ENCODE data around the gene APOD. TPM values are rescaled to one million over a fixed set of nuclear protein-coding genes. Genes with fewer than 3 reads are reported as not detected.

Gene APOD
- total RNA-seq, 1 experiment from 2014 or later, result not detected

DNA sequence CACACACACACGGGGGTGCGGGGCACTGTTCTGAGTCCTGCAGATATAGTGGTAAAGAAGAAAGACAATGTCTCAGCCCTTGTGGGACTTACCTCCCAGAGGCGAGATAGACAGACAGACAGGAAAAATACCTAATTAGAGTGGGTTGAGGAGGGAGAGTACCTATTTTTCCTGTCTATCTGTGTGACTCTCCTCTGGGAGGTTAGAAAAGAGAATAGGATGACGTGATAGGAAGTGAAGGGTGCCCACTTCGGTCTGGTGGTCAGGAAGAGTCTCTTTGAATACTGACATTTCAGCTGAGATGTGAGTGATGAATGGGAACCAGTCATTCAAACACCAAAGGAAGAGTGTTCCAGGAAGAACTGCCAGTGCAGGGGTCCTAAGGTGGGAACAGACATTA, 4.1 kb upstream of the APOD start:
- intact Hi-C loops (cut with micrococcal nuclease; ENCODE audit: unreplicated experiment), result no loop called here
- H3K4me1 ChIP-seq (ENCODE audit: insufficient read depth, low read length, poor library complexity, severe bottlenecking), result peaks cover 7% of the 10 kb centered on the region
- H3K4me3 ChIP-seq (ENCODE audit: low read depth, low read length, poor library complexity, severe bottlenecking), result no peak overlapping the region
- TF ChIP-seq CTCF (conservative IDR thresholded peaks at IDR 0.05; ENCODE audit: low read depth, low read length) (no peak), EZH2 (IDR thresholded peaks at IDR 0.05; ENCODE audit: borderline replicate concordance, low read depth, low read length, poor library complexity, severe bottlenecking) (no peak)
- no peak for DNase-seq (ENCODE audit: low spot score)
- no peaks in the 10 kb centered on the region for H3K36me3 ChIP-seq (ENCODE audit: insufficient read depth, low read length, poor library complexity, severe bottlenecking)
- H3K27me3 ChIP-seq (replicated peaks; ENCODE audit: insufficient read depth, low read depth, low read length, poor library complexity), result no peaks in the 10 kb centered on the region
- ChIA-PET CTCF (no interaction called here), POLR2A (ENCODE audit: low non-redundant PET) (no interaction called here)
- BruUV-seq (replicated peaks), result no TSS peak
- H3K9me3 ChIP-seq (ENCODE audit: low read depth, low read length, poor library complexity, severe bottlenecking), result peaks cover 3% of the 10 kb centered on the region
- no peak overlapping the region for H3K27ac ChIP-seq (ENCODE audit: low read depth, low read length, poor library complexity, severe bottlenecking)

GRCh38 chr3:195587406-195587805, 3.7 kb upstream of the APOD start:
- Histone ChIP-seq H3K4me3 (ENCODE audit: low read depth, low read length, poor library complexity, severe bottlenecking) (no peak overlapping the region), H3K27me3 (replicated peaks; ENCODE audit: insufficient read depth, low read depth, low read length, poor library complexity) (no peaks in the 10 kb centered on the region), H3K36me3 (ENCODE audit: insufficient read depth, low read length, poor library complexity, severe bottlenecking) (no peaks in the 10 kb centered on the region), H3K4me1 (ENCODE audit: insufficient read depth, low read length, poor library complexity, severe bottlenecking) (peaks cover 7% of the 10 kb centered on the region), H3K9me3 (ENCODE audit: low read depth, low read length, poor library complexity, severe bottlenecking) (peaks cover 3% of the 10 kb centered on the region), H3K27ac (ENCODE audit: low read depth, low read length, poor library complexity, severe bottlenecking) (no peak overlapping the region)
- ChIA-PET POLR2A (ENCODE audit: low non-redundant PET) (no interaction called here), CTCF (no interaction called here)
- intact Hi-C loops (cut with micrococcal nuclease; ENCODE audit: unreplicated experiment), result no loop called here
- BruUV-seq (replicated peaks), result no TSS peak
- TF ChIP-seq EZH2 (IDR thresholded peaks at IDR 0.05; ENCODE audit: borderline replicate concordance, low read depth, low read length, poor library complexity, severe bottlenecking) (no peak), CTCF (conservative IDR thresholded peaks at IDR 0.05; ENCODE audit: low read depth, low read length) (no peak)
- DNase-seq (ENCODE audit: low spot score), result no peak

- TF ChIP-seq CTCF (conservative IDR thresholded peaks at IDR 0.05; ENCODE audit: low read depth, low read length), result no peak
- TF ChIP-seq EZH2 (IDR thresholded peaks at IDR 0.05; ENCODE audit: borderline replicate concordance, low read depth, low read length, poor library complexity, severe bottlenecking), result no peak
- H3K27me3 ChIP-seq (replicated peaks; ENCODE audit: insufficient read depth, low read depth, low read length, poor library complexity), result no peaks in the 10 kb centered on the region
- DNase-seq (ENCODE audit: low spot score), result no peak
- no peak overlapping the region for H3K27ac ChIP-seq (ENCODE audit: low read depth, low read length, poor library complexity, severe bottlenecking)
- POLR2A ChIA-PET (ENCODE audit: low non-redundant PET), result no interaction called here
- peaks cover 7% of the 10 kb centered on the region for H3K4me1 ChIP-seq (ENCODE audit: insufficient read depth, low read length, poor library complexity, severe bottlenecking)
- no peaks in the 10 kb centered on the region for H3K36me3 ChIP-seq (ENCODE audit: insufficient read depth, low read length, poor library complexity, severe bottlenecking)
- H3K9me3 ChIP-seq (ENCODE audit: low read depth, low read length, poor library complexity, severe bottlenecking), result peaks cover 3% of the 10 kb centered on the region
- intact Hi-C loops (cut with micrococcal nuclease; ENCODE audit: unreplicated experiment), result no loop called here
- no peak overlapping the region for H3K4me3 ChIP-seq (ENCODE audit: low read depth, low read length, poor library complexity, severe bottlenecking)
- CTCF ChIA-PET, result interaction anchor here (0.7 kb wide), 1 partner anchor 14 kb away, joined by 3 read pairs; no protein-coding TSS in a partner anchor
- no TSS peak for BruUV-seq (replicated peaks)
These were observed 767 bp upstream of the APOD start for GRCh38 chr3:195584543-195584870.

Data from A673 (cell line).